Activated naive CD4-positive, alpha-beta T cell treated with anti-CD3 and anti-CD28 coated beads, Interleukin-2, amount 50 U/mL, for 72 hours (primary cell): ENCODE measurements around the gene DNAJB12. TPM values are rescaled to one million over a fixed set of nuclear protein-coding genes. Genes with fewer than 3 reads are reported as not detected.
"Not testable (repeated sequence)": the region's sequence is repeated elsewhere in the genome, so short reads cannot be mapped to it uniquely, and the experiment has no call there.

Source experiments
- ATAC-seq, 2 donors: fragments of 150-1000 bp; cut with Tn5 transposase; 2 replicates each; pipeline ENCODE4 v1.10.0; 2021; ENCODE audit warnings: mild to moderate bottlenecking in 2 of 2, moderate library complexity in 2 of 2
- DNase-seq, 2 donors: peaks; one replicate each; pipeline ENCODE4 v3.0.0; 2021 to 2022; ENCODE audit warnings: low spot score in 2 of 2
- H3K27ac Mint-ChIP-seq, 2 donors: one replicate each; pipeline ENCODE4 v1.8.0; 2022; ENCODE audit warnings: mild to moderate bottlenecking in 2 of 2, mixed read lengths in 2 of 2
- H3K36me3 Mint-ChIP-seq, 2 donors: one replicate each; pipeline ENCODE4 v1.8.0; 2022; ENCODE audit warnings: mixed read lengths in 2 of 2
- H3K9me3 Mint-ChIP-seq, 2 donors: one replicate each; pipeline ENCODE4 v1.8.0; 2022; ENCODE audit warnings: mixed read lengths in 2 of 2
- total RNA-seq, 2 donors: library from RNA; stranded (reverse); gene quantifications; one replicate each; pipeline ENCODE4 v1.2.3, GENCODE V29; 2022

The DNAJB12 gene
- total RNA-seq, 2 donors from 2014 or later: 20.7 to 26.6 TPM

GRCh38 chr10:72315611-72316385 is 38.9 kb downstream of the DNAJB12 start:
- peak overlapping the region; percentile 88 to 95 for H3K27ac Mint-ChIP-seq

GRCh38 chr10:72315054-72315453 is 39.7 kb downstream of the DNAJB12 start:
- H3K27ac Mint-ChIP-seq: peak overlapping the region in 1 of 2 donors; percentile 95
- H3K9me3 Mint-ChIP-seq: peaks cover 0 to 5% of the 10 kb centered on the region in 2 donors
- DNase-seq (no peak), ATAC-seq (no peak)
- H3K36me3 Mint-ChIP-seq: peaks cover 6 to 16% of the 10 kb centered on the region in 2 donors

More at GRCh38 chr10:72315611-72316385, 38.9 kb downstream of the DNAJB12 start:
- ATAC-seq: no peak
- DNase-seq: no peak
- Mint-ChIP-seq H3K36me3 (peaks cover 6 to 16% of the 10 kb centered on the region in 2 donors), H3K9me3 (peaks cover 0 to 5% of the 10 kb centered on the region in 2 donors)

- no peak for DNase-seq
- Mint-ChIP-seq H3K27ac (peak overlapping the region in 1 of 2 donors; percentile 22), H3K36me3 (peaks cover 11 to 16% of the 10 kb centered on the region in 2 donors), H3K9me3 (peaks cover 0 to 5% of the 10 kb centered on the region in 2 donors)
- ATAC-seq: no peak
These were observed 40.5 kb downstream of the DNAJB12 start for GRCh38 chr10:72314263-72314662.

GRCh38 chr10:72312865-72313391 is 41.8 kb downstream of the DNAJB12 start:
- Mint-ChIP-seq H3K36me3 (peaks cover 9 to 11% of the 10 kb centered on the region in 2 donors), H3K9me3 (peaks cover 0 to 5% of the 10 kb centered on the region in 2 donors), H3K27ac (no peak overlapping the region)
- DNase-seq (no peak), ATAC-seq (no peak)

GRCh38 chr10:72311667-72312066 is 43.1 kb downstream of the DNAJB12 start:
- Mint-ChIP-seq H3K27ac (peak overlapping the region; percentile 46), H3K9me3 (peaks cover 0 to 5% of the 10 kb centered on the region in 2 donors), H3K36me3 (peaks cover 9 to 11% of the 10 kb centered on the region in 2 donors)
- DNase-seq: no peak
- peak; percentile 72 to 75 for ATAC-seq

GRCh38 chr10:72310636-72311035 is 44.1 kb downstream of the DNAJB12 start:
- peaks cover 3 to 5% of the 10 kb centered on the region in 2 donors for H3K36me3 Mint-ChIP-seq
- peak overlapping the region; percentile 79 to 96 for H3K27ac Mint-ChIP-seq
- ATAC-seq (no peak), DNase-seq (no peak)
- H3K9me3 Mint-ChIP-seq: no peaks in the 10 kb centered on the region

GRCh38 chr10:72310241-72310633 is 44.5 kb downstream of the DNAJB12 start:
- no peak for DNase-seq
- no peaks in the 10 kb centered on the region for H3K9me3 Mint-ChIP-seq
- peaks cover 0 to 5% of the 10 kb centered on the region in 2 donors for H3K36me3 Mint-ChIP-seq
- no peak for ATAC-seq
- peak overlapping the region; percentile 79 to 96 for H3K27ac Mint-ChIP-seq

- H3K27ac Mint-ChIP-seq: peak overlapping the region; percentile 79 to 96
- H3K36me3 Mint-ChIP-seq: peaks cover 0 to 5% of the 10 kb centered on the region in 2 donors
- H3K9me3 Mint-ChIP-seq: no peaks in the 10 kb centered on the region
- no peak for ATAC-seq
- no peak for DNase-seq
These were observed 45.2 kb downstream of the DNAJB12 start for GRCh38 chr10:72309290-72310240.

- Mint-ChIP-seq H3K36me3 (peaks cover 0 to 5% of the 10 kb centered on the region in 2 donors), H3K27ac (peak overlapping the region; percentile 79 to 96), H3K9me3 (no peaks in the 10 kb centered on the region)
- DNase-seq: no peak
- ATAC-seq: peak; percentile 34 to 53
These were observed 46.3 kb downstream of the DNAJB12 start for GRCh38 chr10:72308320-72308987.

GRCh38 chr10:72307711-72308110 is 47.0 kb downstream of the DNAJB12 start:
- peak overlapping the region; percentile 79 to 96 for H3K27ac Mint-ChIP-seq
- not testable (repeated sequence) for ATAC-seq, DNase-seq, H3K36me3 Mint-ChIP-seq, H3K9me3 Mint-ChIP-seq

GRCh38 chr10:72306215-72306760 is 48.4 kb downstream of the DNAJB12 start:
- peak overlapping the region; percentile 93 to 97 for H3K27ac Mint-ChIP-seq
- H3K36me3 Mint-ChIP-seq: peaks cover 3 to 9% of the 10 kb centered on the region in 2 donors
- DNase-seq: no peak
- ATAC-seq: no peak
- H3K9me3 Mint-ChIP-seq: peaks cover under 1 to 2% of the 10 kb centered on the region in 2 donors

- Mint-ChIP-seq H3K9me3 (peaks cover 4 to 6% of the 10 kb centered on the region in 2 donors), H3K36me3 (peaks cover 8 to 10% of the 10 kb centered on the region in 2 donors), H3K27ac (peak overlapping the region; percentile 89 to 93)
- ATAC-seq (peak in 1 of 2 donors; percentile 16), DNase-seq (no peak)
These were observed 51.1 kb downstream of the DNAJB12 start for GRCh38 chr10:72303424-72304128.

GRCh38 chr10:72298592-72299519 is 55.9 kb downstream of the DNAJB12 start:
- Mint-ChIP-seq H3K36me3 (peaks cover 14 to 34% of the 10 kb centered on the region in 2 donors), H3K27ac (peak overlapping the region; percentile 100), H3K9me3 (peaks cover 4 to 6% of the 10 kb centered on the region in 2 donors)
- ATAC-seq (no peak), DNase-seq (no peak)

- peak; percentile 92 to 98 for DNase-seq
- peak; percentile 69 to 72 for ATAC-seq
- Mint-ChIP-seq H3K36me3 (peaks cover 16 to 35% of the 10 kb centered on the region in 2 donors), H3K9me3 (peaks cover 4 to 6% of the 10 kb centered on the region in 2 donors), H3K27ac (peak overlapping the region; percentile 100)
These were observed 56.7 kb downstream of the DNAJB12 start for GRCh38 chr10:72297805-72298591.
